ENCODE results near the gene DHX9. TPM values are rescaled to one million over a fixed set of nuclear protein-coding genes. Genes with fewer than 3 reads are reported as not detected.
A peak's percentile ranks its signal among the peaks of the same experiment; 100 is the strongest.

DHX9 gene
- total RNA-seq, 1 experiment from 2014 or later = 336 TPM

DNA sequence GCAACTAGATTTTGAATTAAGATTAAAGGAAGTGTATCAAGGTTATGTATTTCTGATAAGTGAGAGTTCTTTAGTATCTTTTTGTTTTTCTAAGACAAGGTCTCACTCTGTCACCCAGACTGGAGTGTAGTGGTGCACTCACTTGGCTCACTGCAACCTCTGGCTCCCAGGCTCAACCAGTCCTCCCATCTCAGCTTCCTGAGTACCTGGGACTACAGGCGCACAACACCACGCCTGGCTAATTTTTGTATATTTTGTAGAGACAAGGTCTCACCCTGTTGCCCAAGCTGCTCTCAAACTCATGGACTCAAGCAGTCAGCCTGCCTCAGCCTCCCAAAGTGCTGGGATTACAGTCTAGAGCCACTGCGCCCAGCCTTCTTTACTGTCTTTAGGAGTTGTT is 33.7 kb downstream of the DHX9 start:
- Histone ChIP-seq H2BK5ac (ENCODE audit: insufficient read length, low read length) (no peak overlapping the region), H3K27ac (ENCODE audit: insufficient read length, low read depth, low read length) (no peak overlapping the region), H3K23me2 (ENCODE audit: insufficient read length, low read depth, low read length, poor library complexity, severe bottlenecking) (no peaks in the 10 kb centered on the region), H3K23ac (ENCODE audit: insufficient read length, low read depth, low read length) (no peak overlapping the region), H3K9me3 (ENCODE audit: control insufficient read depth, low read depth, low read length) (no peaks in the 10 kb centered on the region), H2AFZ (ENCODE audit: low read length) (no peak overlapping the region), H3K56ac (ENCODE audit: insufficient read length, low read depth, low read length) (no peak overlapping the region), H3K27me3 (ENCODE audit: insufficient read depth, low read length) (no peaks in the 10 kb centered on the region), H2BK120ac (ENCODE audit: low read depth, low read length, poor library complexity, severe bottlenecking) (no peak overlapping the region), H3K4ac (ENCODE audit: low read depth, low read length) (no peak overlapping the region), H4K20me1 (ENCODE audit: control insufficient read depth, insufficient read depth, insufficient read length) (peaks cover 5% of the 10 kb centered on the region), H3K18ac (ENCODE audit: insufficient read length, low read depth, low read length) (no peak overlapping the region), H2BK15ac (ENCODE audit: low read depth, low read length) (no peak overlapping the region), H3K4me1 (ENCODE audit: insufficient read depth, low read length) (no peaks in the 10 kb centered on the region), H3T11ph (ENCODE audit: low read length) (no peak overlapping the region), H3K14ac (ENCODE audit: insufficient read depth, low read length) (no peak overlapping the region), H3K9ac (ENCODE audit: extremely low read depth, insufficient read length, low read length) (no peak overlapping the region), H4K5ac (ENCODE audit: insufficient read length, low read depth, low read length) (no peak overlapping the region), H2BK20ac (ENCODE audit: low read depth, low read length, poor library complexity, severe bottlenecking) (no peak overlapping the region), H3K79me1 (ENCODE audit: insufficient read depth, low read depth, low read length, poor library complexity, severe bottlenecking) (no peaks in the 10 kb centered on the region), H2BK12ac (ENCODE audit: insufficient read length, low read depth, low read length) (no peak overlapping the region), H3K4me2 (ENCODE audit: insufficient read depth, insufficient read length, low read length) (no peak overlapping the region), H4K91ac (ENCODE audit: insufficient read length, low read depth, low read length) (no peak overlapping the region), H3K79me2 (ENCODE audit: insufficient read depth, low read length) (no peaks in the 10 kb centered on the region; the same call in 1 of the 2 replicates), H4K8ac (replicated peaks; ENCODE audit: insufficient read length, low read depth, low read length) (no peak overlapping the region), H2AK5ac (ENCODE audit: insufficient read length, low read length) (no peak overlapping the region)
- Mint-ChIP-seq H3K27me3 (ENCODE audit: low read depth) (no peaks in the 10 kb centered on the region), H3K9me3 (no peaks in the 10 kb centered on the region), H3K4me1 (no peaks in the 10 kb centered on the region), H3K27ac (peak overlapping the region in 1 of 3 experiments; percentile 19; a peak in 1 of 7 replicates), H3K36me3 (ENCODE audit: insufficient read depth in 1 of 3, low read depth in 3 of 3) (peaks cover 74 to 97% (median 95%) of the 10 kb centered on the region in 3 experiments; a peak in 6 of 7 replicates), H3K4me3 (no peak overlapping the region)
- DNase-seq = no peak
- TF ChIP-seq, protein P1, sequence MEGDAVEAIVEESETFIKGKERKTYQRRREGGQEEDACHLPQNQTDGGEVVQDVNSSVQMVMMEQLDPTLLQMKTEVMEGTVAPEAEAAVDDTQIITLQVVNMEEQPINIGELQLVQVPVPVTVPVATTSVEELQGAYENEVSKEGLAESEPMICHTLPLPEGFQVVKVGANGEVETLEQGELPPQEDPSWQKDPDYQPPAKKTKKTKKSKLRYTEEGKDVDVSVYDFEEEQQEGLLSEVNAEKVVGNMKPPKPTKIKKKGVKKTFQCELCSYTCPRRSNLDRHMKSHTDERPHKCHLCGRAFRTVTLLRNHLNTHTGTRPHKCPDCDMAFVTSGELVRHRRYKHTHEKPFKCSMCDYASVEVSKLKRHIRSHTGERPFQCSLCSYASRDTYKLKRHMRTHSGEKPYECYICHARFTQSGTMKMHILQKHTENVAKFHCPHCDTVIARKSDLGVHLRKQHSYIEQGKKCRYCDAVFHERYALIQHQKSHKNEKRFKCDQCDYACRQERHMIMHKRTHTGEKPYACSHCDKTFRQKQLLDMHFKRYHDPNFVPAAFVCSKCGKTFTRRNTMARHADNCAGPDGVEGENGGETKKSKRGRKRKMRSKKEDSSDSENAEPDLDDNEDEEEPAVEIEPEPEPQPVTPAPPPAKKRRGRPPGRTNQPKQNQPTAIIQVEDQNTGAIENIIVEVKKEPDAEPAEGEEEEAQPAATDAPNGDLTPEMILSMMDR (conservative IDR thresholded peaks at IDR 0.05) = no peak
- WGBS (ENCODE audit: extremely low coverage, insufficient read length, low lambda C conversion rate) = no CpG with 5 or more reads among the region's 3 CpGs
